Progenitor cell of endocrine pancreas (in vitro differentiated cells): Measurements from ENCODE around the gene BRSK1. TPM values are rescaled to one million over a fixed set of nuclear protein-coding genes. Genes with fewer than 3 reads are reported as not detected.

Experiments
- DNase-seq: peaks from one replicate; pipeline ENCODE4 v3.0.0; 2021; ENCODE audit warnings: low spot score; ENCODE audit not compliant: unreplicated experiment
- H3K27ac Mint-ChIP-seq: 2 replicates; pipeline ENCODE4 v1.8.0; 2021; ENCODE audit warnings: mild to moderate bottlenecking, moderate library complexity, mixed read lengths
- H3K27me3 Mint-ChIP-seq: 2 replicates; pipeline ENCODE4 v1.8.0; 2021; ENCODE audit warnings: mixed read lengths
- H3K36me3 Mint-ChIP-seq: 2 replicates; pipeline ENCODE4 v1.8.0; 2022; ENCODE audit warnings: mixed read lengths; ENCODE audit not compliant: insufficient read depth
- H3K4me1 Mint-ChIP-seq: 2 replicates; pipeline ENCODE4 v1.8.0; 2021; ENCODE audit warnings: low read depth, mixed read lengths
- H3K4me3 Mint-ChIP-seq: 2 replicates; pipeline ENCODE4 v1.8.0; 2021; ENCODE audit warnings: low read depth, mild to moderate bottlenecking, moderate library complexity, mixed read lengths
- H3K9me3 Mint-ChIP-seq: 2 replicates; pipeline ENCODE4 v1.8.0; 2021; ENCODE audit warnings: low read depth, mixed read lengths
- total RNA-seq: library from RNA; stranded (reverse); gene quantifications from 2 replicates; pipeline ENCODE4 v1.2.1, GENCODE V29; 2021
- TF ChIP-seq, protein P1 (sequence below): fragments of 200-600 bp; sonication (generic); IDR thresholded peaks from one replicate; pipeline ENCODE4 v1.5.0; 2021; ENCODE audit warnings: antibody characterized with exemption, mild to moderate bottlenecking; ENCODE audit not compliant: unreplicated experiment

The BRSK1 gene
- total RNA-seq, 1 donor from 2014 or later, result 68.7 TPM

DNA sequence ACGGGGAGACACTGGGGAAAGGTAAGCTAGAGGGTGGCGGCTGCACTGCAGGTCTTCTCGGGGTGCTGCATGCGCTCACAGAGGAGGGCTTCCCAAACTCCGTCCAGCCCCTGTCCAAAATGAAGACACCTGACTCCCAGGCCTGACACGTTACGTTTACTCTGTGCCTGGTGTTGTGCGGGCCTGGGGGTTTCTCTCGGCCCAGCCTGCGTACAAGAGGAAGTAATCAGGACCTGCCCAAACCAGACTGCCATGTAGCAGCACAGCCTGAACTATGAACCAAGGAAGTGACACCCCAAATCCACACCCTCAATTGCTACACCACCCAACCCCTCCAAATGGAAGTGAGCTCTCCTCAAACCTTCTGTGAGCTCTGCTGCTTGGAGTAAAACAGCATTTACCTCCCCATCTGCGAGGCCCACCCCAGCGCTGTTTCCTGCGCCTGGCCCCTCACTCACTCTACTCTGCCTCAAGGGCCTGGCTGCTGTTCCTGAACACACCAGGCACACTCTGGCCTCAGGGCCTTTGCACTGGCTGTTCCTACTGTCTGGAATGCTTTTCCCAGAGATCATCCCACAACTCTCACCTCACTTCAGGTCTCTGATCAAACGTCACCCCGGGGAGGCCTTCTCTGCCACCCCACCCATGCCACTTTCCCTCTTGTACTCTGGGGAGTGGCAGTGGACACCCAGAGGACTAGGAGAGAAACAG lies 6.9 kb upstream of the BRSK1 start:
- DNase-seq, result no peak
- H3K9me3 Mint-ChIP-seq, result no peaks in the 10 kb centered on the region
- H3K4me3 Mint-ChIP-seq, result peak overlapping the region; percentile 9
- peaks cover 6% of the 10 kb centered on the region for H3K4me1 Mint-ChIP-seq
- TF ChIP-seq, protein P1, sequence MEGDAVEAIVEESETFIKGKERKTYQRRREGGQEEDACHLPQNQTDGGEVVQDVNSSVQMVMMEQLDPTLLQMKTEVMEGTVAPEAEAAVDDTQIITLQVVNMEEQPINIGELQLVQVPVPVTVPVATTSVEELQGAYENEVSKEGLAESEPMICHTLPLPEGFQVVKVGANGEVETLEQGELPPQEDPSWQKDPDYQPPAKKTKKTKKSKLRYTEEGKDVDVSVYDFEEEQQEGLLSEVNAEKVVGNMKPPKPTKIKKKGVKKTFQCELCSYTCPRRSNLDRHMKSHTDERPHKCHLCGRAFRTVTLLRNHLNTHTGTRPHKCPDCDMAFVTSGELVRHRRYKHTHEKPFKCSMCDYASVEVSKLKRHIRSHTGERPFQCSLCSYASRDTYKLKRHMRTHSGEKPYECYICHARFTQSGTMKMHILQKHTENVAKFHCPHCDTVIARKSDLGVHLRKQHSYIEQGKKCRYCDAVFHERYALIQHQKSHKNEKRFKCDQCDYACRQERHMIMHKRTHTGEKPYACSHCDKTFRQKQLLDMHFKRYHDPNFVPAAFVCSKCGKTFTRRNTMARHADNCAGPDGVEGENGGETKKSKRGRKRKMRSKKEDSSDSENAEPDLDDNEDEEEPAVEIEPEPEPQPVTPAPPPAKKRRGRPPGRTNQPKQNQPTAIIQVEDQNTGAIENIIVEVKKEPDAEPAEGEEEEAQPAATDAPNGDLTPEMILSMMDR, result no peak
- H3K27me3 Mint-ChIP-seq, result no peaks in the 10 kb centered on the region
- H3K27ac Mint-ChIP-seq, result no peak overlapping the region
- peaks cover 7% of the 10 kb centered on the region for H3K36me3 Mint-ChIP-seq

DNA sequence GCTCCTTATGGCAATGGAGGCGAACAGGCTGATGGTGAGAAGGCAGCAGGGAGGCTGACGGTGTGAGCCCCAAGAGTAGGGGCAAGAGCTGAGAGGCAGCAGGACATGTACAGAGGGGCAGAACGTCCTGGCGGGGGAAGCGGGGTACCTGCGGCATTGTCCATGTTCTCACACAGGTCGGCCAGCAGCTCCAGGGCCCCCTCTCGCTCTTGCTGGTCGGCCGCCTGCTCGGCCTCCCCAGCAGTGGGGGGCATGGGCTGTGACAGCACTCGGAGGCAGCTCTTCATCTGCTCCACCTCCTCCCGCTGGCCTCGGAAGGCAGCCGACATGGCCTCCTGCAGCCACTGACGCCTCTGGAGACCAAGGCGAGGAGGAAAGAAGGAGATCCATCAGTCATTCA lies 6.3 kb upstream of the BRSK1 start:
- peaks cover 6% of the 10 kb centered on the region for H3K4me1 Mint-ChIP-seq
- H3K27me3 Mint-ChIP-seq, result no peaks in the 10 kb centered on the region
- TF ChIP-seq, protein P1, result no peak
- H3K4me3 Mint-ChIP-seq, result peak overlapping the region; percentile 59
- no peak overlapping the region for H3K27ac Mint-ChIP-seq
- no peak for DNase-seq
- H3K9me3 Mint-ChIP-seq, result no peaks in the 10 kb centered on the region
- H3K36me3 Mint-ChIP-seq, result peaks cover 7% of the 10 kb centered on the region

- Mint-ChIP-seq H3K4me3 (peak overlapping the region; percentile 96), H3K27me3 (no peaks in the 10 kb centered on the region), H3K4me1 (peaks cover 6% of the 10 kb centered on the region), H3K9me3 (no peaks in the 10 kb centered on the region), H3K36me3 (peaks cover 7% of the 10 kb centered on the region), H3K27ac (peak overlapping the region; percentile 98)
- no peak for DNase-seq
- TF ChIP-seq, protein P1, result no peak
Measured at GRCh38 chr19:55278391-55279135, 5.2 kb upstream of the BRSK1 start.

- peak overlapping the region; percentile 98 for H3K27ac Mint-ChIP-seq
- TF ChIP-seq, protein P1, result no peak
- peaks cover 6% of the 10 kb centered on the region for H3K4me1 Mint-ChIP-seq
- H3K9me3 Mint-ChIP-seq, result no peaks in the 10 kb centered on the region
- H3K27me3 Mint-ChIP-seq, result no peaks in the 10 kb centered on the region
- DNase-seq, result no peak
- peak overlapping the region; percentile 96 for H3K4me3 Mint-ChIP-seq
- H3K36me3 Mint-ChIP-seq, result peaks cover 5% of the 10 kb centered on the region
Measured at GRCh38 chr19:55279340-55279739, 4.5 kb upstream of the BRSK1 start.

- Mint-ChIP-seq H3K36me3 (peaks cover 5% of the 10 kb centered on the region), H3K4me3 (peak within 1 kb of the TSS; percentile 96), H3K4me1 (peaks cover 8% of the 10 kb centered on the region), H3K9me3 (no peaks in the 10 kb centered on the region), H3K27me3 (no peaks in the 10 kb centered on the region), H3K27ac (peak within 1 kb of the TSS; percentile 98)
- peak; percentile 96 for DNase-seq
- TF ChIP-seq, protein P1, result no peak
Measured at GRCh38 chr19:55279770-55280643, 3.8 kb upstream of the BRSK1 start, which contains the start of gene HSPBP1. Gene HSPBP1 (minus strand): TSS chr19:55280110. CDS start chr19:55279608, 502 bp downstream.
